SH-SY5Y (cell line): ENCODE data around the gene NT5C3A.

Source experiments
- GATA2 ChIP-seq: IDR thresholded peaks from 2 replicates; pipeline ENCODE4 v1.6.1; 2011; ENCODE audit warnings: mild to moderate bottlenecking, low read depth, low read length
- GATA3 ChIP-seq: IDR thresholded peaks from 2 replicates; pipeline ENCODE4 v1.6.1; 2011; ENCODE audit warnings: low read depth, mild to moderate bottlenecking, low read length, moderate library complexity

DNA sequence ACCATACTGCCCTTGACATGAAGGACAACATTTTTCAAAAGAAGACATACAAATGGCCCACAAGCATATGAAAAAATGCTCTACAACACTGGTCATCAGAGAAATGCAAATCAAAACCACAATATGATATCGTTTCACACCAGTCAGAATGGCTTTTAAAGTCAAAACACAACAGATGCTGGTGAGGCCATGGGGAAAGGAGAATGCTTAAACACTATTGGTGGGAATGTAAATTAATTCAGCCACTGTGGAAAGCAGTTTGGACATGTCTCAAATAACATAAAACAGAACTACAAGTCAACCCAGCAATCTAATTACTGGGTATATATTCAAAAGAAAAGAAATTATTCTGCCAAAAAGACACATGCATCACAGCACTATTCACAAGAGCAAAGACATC is 4.2 kb upstream of the NT5C3A start:
- TF ChIP-seq GATA2 (no peak), GATA3 (no peak)
